IMR-90 (cell line): ENCODE measurements around the gene FDPS. TPM values are rescaled to one million over a fixed set of nuclear protein-coding genes. Genes with fewer than 3 reads are reported as not detected.

ENCODE experiments used
- ATAC-seq: fragments of 200-7000 bp; cut with Tn5 transposase; 2 replicates; pipeline ENCODE4 v1.9.1; 2020; ENCODE audit warnings: low read depth, mild to moderate bottlenecking, moderate library complexity
- BruUV-seq: library from RNA; stranded (reverse); fragments of 400-500 nt; replicated peaks from 2 replicates; lab custom pipeline; 2021; lab: Mats Ljungman, UMichigan
- CTCF ChIA-PET: fragments of 300-600 bp; formaldehyde crosslinking; extraction: SDS; loops from one replicate; lab custom pipeline; 2021; ENCODE audit warnings: antibody characterized with exemption; lab: Yijun Ruan, JAX
- POLR2A ChIA-PET: fragments of 300-600 bp; sonication (Branson Sonifier 250); formaldehyde crosslinking; loops from one replicate; lab custom pipeline; 2022; ENCODE audit warnings: antibody characterized with exemption; ENCODE audit not compliant: unreplicated experiment; lab: Charles Lee
- DNase-seq: peaks from one replicate; pipeline ENCODE4 v3.0.0; 2013
- H2AFZ ChIP-seq: replicated peaks from 2 replicates; pipeline ENCODE3; 2013; ENCODE audit warnings: low read length, mild to moderate bottlenecking; ENCODE audit not compliant: poor library complexity
- H2AK5ac ChIP-seq: 2 replicates; pipeline ENCODE4 v1.6.1; 2013; ENCODE audit warnings: low read depth, low read length, inconsistent platforms
- H2AK9ac ChIP-seq: replicated peaks from 2 replicates; pipeline ENCODE3; 2013; ENCODE audit warnings: mild to moderate bottlenecking, low read depth, low read length, moderate library complexity; ENCODE audit not compliant: poor library complexity
- H2BK120ac ChIP-seq: 2 replicates; pipeline ENCODE4 v1.6.1; 2013; ENCODE audit warnings: low read depth, low read length, inconsistent platforms
- H2BK15ac ChIP-seq: 3 replicates; pipeline ENCODE4 v1.6.1; 2013; ENCODE audit warnings: low read depth, low read length, inconsistent platforms
- H2BK20ac ChIP-seq: 2 replicates; pipeline ENCODE4 v1.6.1; 2013; ENCODE audit warnings: low read depth, mild to moderate bottlenecking, inconsistent platforms, low read length, moderate library complexity
- H2BK5ac ChIP-seq: 2 replicates; pipeline ENCODE4 v1.6.1; 2013; ENCODE audit warnings: mild to moderate bottlenecking, low read depth, low read length, inconsistent platforms; ENCODE audit not compliant: poor library complexity, severe bottlenecking
- H3K14ac ChIP-seq: replicated peaks from 2 replicates; pipeline ENCODE4 v1.6.1; 2013; ENCODE audit warnings: low read depth, low read length, inconsistent platforms
- H3K18ac ChIP-seq: 2 replicates; pipeline ENCODE4 v1.6.1; 2013; ENCODE audit warnings: low read depth, low read length, control low read depth
- H3K23ac ChIP-seq: 2 replicates; pipeline ENCODE4 v1.6.1; 2013; ENCODE audit warnings: low read depth, low read length, inconsistent platforms
- H3K27ac ChIP-seq: 2 replicates; pipeline ENCODE4 v1.5.1; 2013; ENCODE audit warnings: mild to moderate bottlenecking, control low read depth, low read length; ENCODE audit not compliant: insufficient read depth
- H3K27me3 ChIP-seq: 2 replicates; pipeline ENCODE4 v1.6.1; 2013; ENCODE audit warnings: low read length; ENCODE audit not compliant: control insufficient read depth, insufficient read depth
- H3K36me3 ChIP-seq: 2 replicates; pipeline ENCODE4 v1.6.1; 2013; ENCODE audit warnings: low read length, mixed read lengths; ENCODE audit not compliant: control insufficient read depth, insufficient read depth
- H3K4ac ChIP-seq: 2 replicates; pipeline ENCODE4 v1.6.1; 2013; ENCODE audit warnings: low read depth, low read length, inconsistent platforms
- H3K4me1 ChIP-seq: 2 replicates; pipeline ENCODE4 v1.6.1; 2013; ENCODE audit warnings: low read length, mixed read lengths; ENCODE audit not compliant: control insufficient read depth, insufficient read depth
- H3K4me2 ChIP-seq: 2 replicates; pipeline ENCODE4 v1.6.1; 2013; ENCODE audit warnings: low read depth, mild to moderate bottlenecking, control low read depth, low read length, moderate library complexity
- H3K4me3 ChIP-seq: 2 replicates; pipeline ENCODE4 v1.5.1; 2013; ENCODE audit warnings: low read depth, mild to moderate bottlenecking, control low read depth, low read length, moderate library complexity; ENCODE audit not compliant: insufficient read depth
- H3K56ac ChIP-seq: 2 replicates; pipeline ENCODE4 v1.6.1; 2013; ENCODE audit warnings: low read length, inconsistent platforms; ENCODE audit not compliant: insufficient read depth; ENCODE audit errors: extremely low read depth
- H3K79me1 ChIP-seq, 2 experiments: 2 replicates each; pipeline ENCODE4 v1.6.1; 2013; ENCODE audit warnings: low read length in 2 of 2, inconsistent platforms in 1 of 2, low read depth in 1 of 2
- H3K9ac ChIP-seq: 2 replicates; pipeline ENCODE4 v1.6.1; 2013; ENCODE audit warnings: low read depth, low read length, control low read depth
- H3K9me1 ChIP-seq: 2 replicates; pipeline ENCODE4 v1.6.1; 2013; ENCODE audit warnings: low read length, inconsistent platforms; ENCODE audit not compliant: insufficient read depth
- H3K9me3 ChIP-seq: 2 replicates; pipeline ENCODE4 v1.6.1; 2013; ENCODE audit warnings: low read length; ENCODE audit not compliant: control insufficient read depth, insufficient read depth
- H4K20me1 ChIP-seq: 2 replicates; pipeline ENCODE4 v1.6.1; 2013; ENCODE audit warnings: low read length, inconsistent platforms; ENCODE audit not compliant: insufficient read depth
- H4K5ac ChIP-seq: 2 replicates; pipeline ENCODE4 v1.6.1; 2013; ENCODE audit warnings: mild to moderate bottlenecking, low read depth, low read length, control low read depth
- H4K8ac ChIP-seq, 2 experiments: 2 replicates each; pipeline ENCODE4 v1.6.1; 2013; ENCODE audit warnings: low read depth in 2 of 2, low read length in 2 of 2, control low read depth in 1 of 2, inconsistent platforms in 1 of 2
- H4K91ac ChIP-seq: 2 replicates; pipeline ENCODE4 v1.6.1; 2013; ENCODE audit warnings: low read depth, low read length, inconsistent platforms; ENCODE audit not compliant: insufficient read depth
- BHLHE40 ChIP-seq: fragments of 150-350 bp; IDR thresholded peaks from 2 replicates; pipeline ENCODE4 v1.6.1; 2016; ENCODE audit warnings: mild to moderate bottlenecking, low read depth, low read length
- CEBPB ChIP-seq: IDR thresholded peaks from 2 replicates; pipeline ENCODE4 v1.6.1; 2012; ENCODE audit warnings: low read depth, low read length, improper control_type of control experiment
- MXI1 ChIP-seq: IDR thresholded peaks from 2 replicates; pipeline ENCODE4 v1.6.1; 2012; ENCODE audit warnings: low read depth, mild to moderate bottlenecking, low read length, moderate library complexity, borderline replicate concordance
- NFE2L2 ChIP-seq: fragments of 150-350 bp; IDR thresholded peaks from 2 replicates; pipeline ENCODE4 v1.6.1; 2016; ENCODE audit warnings: low read depth, mild to moderate bottlenecking, low read length
- RAD21 ChIP-seq: IDR thresholded peaks from 2 replicates; pipeline ENCODE4 v1.6.1; 2012; ENCODE audit warnings: low read length, improper control_type of control experiment
- USF2 ChIP-seq: fragments of 150-350 bp; IDR thresholded peaks from 2 replicates; pipeline ENCODE4 v1.6.1; 2017; ENCODE audit warnings: mild to moderate bottlenecking, antibody characterized with exemption, low read length, low read depth
- WGBS, 2 experiments: methylation state at CpG; one replicate each; pipeline versions ENCODE4 v1.1.5 to v1.1.7; 2013; ENCODE audit warnings: missing lambda C conversion rate in 2 of 2; ENCODE audit not compliant: insufficient read length in 1 of 2; ENCODE audit errors: extremely low coverage in 2 of 2; 5-methylcytosine and 5-hydroxymethylcytosine counted together
- dilution Hi-C: fragments of 300-500 bp; cut with HindIII; formaldehyde crosslinking; loops from one replicate; pipeline ENCODE4 v1.14.3; 2018; ENCODE audit warnings: low sequenced_read_pairs; ENCODE audit not compliant: unreplicated experiment
- in situ Hi-C: fragments of 300-500 bp; cut with MboI; formaldehyde crosslinking; loops from 3 replicates; pipeline ENCODE4 v1.14.3; 2019; ENCODE audit warnings: low sequenced_read_pairs, inconsistent platforms, mixed read lengths
- intact Hi-C: fragments of 100-400 bp; cut with micrococcal nuclease; formaldehyde crosslinking; loops from 2 replicates; pipeline ENCODE4 v1.10.0; 2022
- polyA plus RNA-seq, 3 experiments: library from polyadenylated mRNA; depleted of rRNA; stranded (reverse); fragments of >200 nt; gene quantifications; 2 replicates each; pipeline ENCODE4 v1.2.3, GENCODE V29; 2012; ENCODE audit warnings: low replicate concordance in 1 of 3
- total RNA-seq: library from RNA; depleted of rRNA; stranded (reverse); fragments of >200 nt; gene quantifications from 2 replicates; pipeline ENCODE4 v1.2.3, GENCODE V29; 2012

The FDPS gene
- total and polyA plus RNA-seq, 2 of the 4 experiments (the other 2 are of a cell fraction) = 183 to 191 TPM

GRCh38 chr1:155293086-155293749, 15.4 kb upstream of the FDPS start:
- no peak overlapping the region for H3K27ac ChIP-seq
- no peak overlapping the region for H2BK20ac ChIP-seq
- H2BK15ac ChIP-seq = no peak overlapping the region
- intact Hi-C loops (no loop called here), in situ Hi-C loops (no loop called here), dilution Hi-C loops (no loop called here)
- H3K4me1 ChIP-seq = no peaks in the 10 kb centered on the region
- H3K4ac ChIP-seq = no peak overlapping the region
- H2AK9ac ChIP-seq = peak overlapping the region; percentile 42
- peaks cover 2% of the 10 kb centered on the region; the same call in 1 of the 2 replicates for H3K9me3 ChIP-seq
- no TSS peak for BruUV-seq
- H4K91ac ChIP-seq = no peak overlapping the region
- H3K4me3 ChIP-seq = no peak overlapping the region
- H3K9ac ChIP-seq = no peak overlapping the region
- H2BK120ac ChIP-seq = no peak overlapping the region
- DNase-seq (no peak), ATAC-seq (no peak)
- H3K56ac ChIP-seq = no peak overlapping the region
- H2AK5ac ChIP-seq = no peak overlapping the region
- POLR2A ChIA-PET = no interaction called here
- H3K9me1 ChIP-seq = no peaks in the 10 kb centered on the region
- no peaks in the 10 kb centered on the region for H4K20me1 ChIP-seq
- TF ChIP-seq CEBPB = no peak
- no peak for TF ChIP-seq BHLHE40
- TF ChIP-seq USF2 = no peak
- no peak for TF ChIP-seq NFE2L2
- no peak for TF ChIP-seq RAD21
- no peak for TF ChIP-seq MXI1
- no peaks in the 10 kb centered on the region for H3K79me1 ChIP-seq
- H3K36me3 ChIP-seq = no peaks in the 10 kb centered on the region
- H3K18ac ChIP-seq = no peak overlapping the region
- H3K23ac ChIP-seq = no peak overlapping the region
- H4K8ac ChIP-seq = no peak overlapping the region
- H2AFZ ChIP-seq = no peak overlapping the region
- 81% methylated on average over 10 of the region's 17 CpGs; no CpG with 5 or more reads in 1 of the 2 experiments for WGBS, 2 experiments
- peaks cover 57% of the 10 kb centered on the region for H3K27me3 ChIP-seq
- CTCF ChIA-PET = interaction anchor here (1.0 to 1.3 kb wide), 2 partner anchors 15 to 20 kb away, joined by 3 to 4 read pairs; partner anchors contain the start of gene CLK2
- H2BK5ac ChIP-seq = no peak overlapping the region
- no peak overlapping the region for H4K5ac ChIP-seq
- no peak overlapping the region for H3K4me2 ChIP-seq
- no peak overlapping the region for H3K14ac ChIP-seq
